Kidney epithelial cell (primary cell): ENCODE data around the gene APLP2. TPM values are rescaled to one million over a fixed set of nuclear protein-coding genes. Genes with fewer than 3 reads are reported as not detected.

Source experiments
- DNase-seq: peaks from one replicate; pipeline ENCODE4 v3.0.0-alpha.2; 2010; ENCODE audit warnings: low read depth
- H3K27me3 ChIP-seq: 2 replicates; pipeline ENCODE4 v1.6.0; 2011; ENCODE audit warnings: low read length; ENCODE audit not compliant: control insufficient read depth, insufficient read depth
- H3K36me3 ChIP-seq: 2 replicates; pipeline ENCODE4 v1.5.1; 2011; ENCODE audit warnings: low read length; ENCODE audit not compliant: control insufficient read depth, insufficient read depth
- H3K4me3 ChIP-seq: 2 replicates; pipeline ENCODE4 v1.5.1; 2011; ENCODE audit warnings: low read depth, mild to moderate bottlenecking, control low read depth, low read length
- total RNA-seq: library from RNA; depleted of rRNA; stranded (reverse); fragments of >200 nt; gene quantifications from 2 replicates; pipeline ENCODE4 v1.2.3, GENCODE V29; 2015
- TF ChIP-seq, protein P1 (sequence below): IDR thresholded peaks from 2 replicates; pipeline ENCODE4 v1.5.1; 2011; ENCODE audit warnings: mild to moderate bottlenecking, moderate library complexity, low read length, control low read depth, inconsistent platforms; ENCODE audit not compliant: insufficient read depth, poor library complexity, severe bottlenecking

The APLP2 gene
- total RNA-seq, 1 donor from 2014 or later, result 586 TPM

DNA sequence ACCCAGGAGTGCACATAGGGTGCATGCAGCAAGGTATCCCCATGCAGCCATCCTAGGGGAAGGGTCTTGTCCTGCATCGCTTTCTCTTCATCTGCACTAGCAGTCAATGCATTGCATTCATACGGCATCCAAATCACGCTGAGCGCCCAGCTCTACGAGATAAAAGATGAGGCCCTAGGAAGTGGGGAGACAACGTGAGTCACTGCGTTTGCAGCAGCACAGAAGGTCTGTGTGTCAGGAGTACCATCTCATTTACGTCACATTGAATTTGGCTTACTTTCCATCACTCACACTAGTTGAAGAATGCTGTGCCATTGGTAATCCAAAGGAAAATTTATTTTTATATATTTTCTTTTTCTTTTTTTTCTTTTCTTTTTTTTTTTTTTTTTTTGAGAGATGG, 87.4 kb downstream of the APLP2 start:
- no peak overlapping the region for H3K4me3 ChIP-seq
- TF ChIP-seq, protein P1, sequence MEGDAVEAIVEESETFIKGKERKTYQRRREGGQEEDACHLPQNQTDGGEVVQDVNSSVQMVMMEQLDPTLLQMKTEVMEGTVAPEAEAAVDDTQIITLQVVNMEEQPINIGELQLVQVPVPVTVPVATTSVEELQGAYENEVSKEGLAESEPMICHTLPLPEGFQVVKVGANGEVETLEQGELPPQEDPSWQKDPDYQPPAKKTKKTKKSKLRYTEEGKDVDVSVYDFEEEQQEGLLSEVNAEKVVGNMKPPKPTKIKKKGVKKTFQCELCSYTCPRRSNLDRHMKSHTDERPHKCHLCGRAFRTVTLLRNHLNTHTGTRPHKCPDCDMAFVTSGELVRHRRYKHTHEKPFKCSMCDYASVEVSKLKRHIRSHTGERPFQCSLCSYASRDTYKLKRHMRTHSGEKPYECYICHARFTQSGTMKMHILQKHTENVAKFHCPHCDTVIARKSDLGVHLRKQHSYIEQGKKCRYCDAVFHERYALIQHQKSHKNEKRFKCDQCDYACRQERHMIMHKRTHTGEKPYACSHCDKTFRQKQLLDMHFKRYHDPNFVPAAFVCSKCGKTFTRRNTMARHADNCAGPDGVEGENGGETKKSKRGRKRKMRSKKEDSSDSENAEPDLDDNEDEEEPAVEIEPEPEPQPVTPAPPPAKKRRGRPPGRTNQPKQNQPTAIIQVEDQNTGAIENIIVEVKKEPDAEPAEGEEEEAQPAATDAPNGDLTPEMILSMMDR, result no peak
- no peaks in the 10 kb centered on the region for H3K36me3 ChIP-seq
- DNase-seq, result no peak
- H3K27me3 ChIP-seq, result peaks cover 31% of the 10 kb centered on the region

DNA sequence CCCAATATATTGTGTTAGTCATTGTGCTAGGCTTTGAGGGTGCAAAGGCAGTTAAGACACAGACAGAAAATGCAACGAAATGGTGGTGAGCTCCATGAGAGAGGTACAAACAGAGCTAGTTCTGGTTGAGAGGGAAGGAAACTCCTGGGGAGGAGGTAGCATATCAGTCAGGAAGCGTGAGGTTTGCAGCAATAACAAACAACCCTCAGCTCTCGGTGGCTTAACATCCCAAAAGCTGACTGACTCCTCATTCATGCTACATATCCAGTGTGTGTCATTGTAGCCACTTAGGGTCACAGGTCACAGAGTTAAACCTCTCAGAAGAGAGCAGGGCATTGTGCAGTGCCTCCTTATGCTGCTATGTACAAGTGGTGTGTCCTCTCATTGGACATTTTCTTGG, 88.1 kb downstream of the APLP2 start:
- TF ChIP-seq, protein P1, result no peak
- Histone ChIP-seq H3K27me3 (peaks cover 31% of the 10 kb centered on the region), H3K4me3 (no peak overlapping the region), H3K36me3 (no peaks in the 10 kb centered on the region)
- no peak for DNase-seq

DNA sequence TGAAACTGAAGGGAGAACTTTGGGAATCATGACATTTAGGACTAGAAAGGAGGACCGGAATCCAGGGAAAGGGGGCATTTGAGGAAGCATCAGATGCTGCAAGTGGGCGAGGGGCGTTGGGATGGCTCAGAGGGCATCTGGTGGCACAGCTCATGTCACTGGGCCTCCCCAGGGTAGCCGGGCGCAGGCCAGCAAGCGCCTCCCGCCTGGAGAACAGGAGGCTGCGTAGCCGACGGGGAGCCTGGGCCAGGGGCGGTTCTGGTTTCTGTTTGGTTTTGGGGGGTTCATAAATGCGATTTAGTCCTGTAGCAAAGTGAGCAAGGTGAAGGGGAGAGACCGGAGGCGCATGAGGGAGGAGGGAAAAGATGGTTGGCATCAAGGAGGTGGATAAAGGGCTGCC, 89.4 kb downstream of the APLP2 start:
- Histone ChIP-seq H3K27me3 (peaks cover 31% of the 10 kb centered on the region), H3K4me3 (no peak overlapping the region), H3K36me3 (no peaks in the 10 kb centered on the region)
- DNase-seq, result no peak
- TF ChIP-seq, protein P1, result no peak

DNA sequence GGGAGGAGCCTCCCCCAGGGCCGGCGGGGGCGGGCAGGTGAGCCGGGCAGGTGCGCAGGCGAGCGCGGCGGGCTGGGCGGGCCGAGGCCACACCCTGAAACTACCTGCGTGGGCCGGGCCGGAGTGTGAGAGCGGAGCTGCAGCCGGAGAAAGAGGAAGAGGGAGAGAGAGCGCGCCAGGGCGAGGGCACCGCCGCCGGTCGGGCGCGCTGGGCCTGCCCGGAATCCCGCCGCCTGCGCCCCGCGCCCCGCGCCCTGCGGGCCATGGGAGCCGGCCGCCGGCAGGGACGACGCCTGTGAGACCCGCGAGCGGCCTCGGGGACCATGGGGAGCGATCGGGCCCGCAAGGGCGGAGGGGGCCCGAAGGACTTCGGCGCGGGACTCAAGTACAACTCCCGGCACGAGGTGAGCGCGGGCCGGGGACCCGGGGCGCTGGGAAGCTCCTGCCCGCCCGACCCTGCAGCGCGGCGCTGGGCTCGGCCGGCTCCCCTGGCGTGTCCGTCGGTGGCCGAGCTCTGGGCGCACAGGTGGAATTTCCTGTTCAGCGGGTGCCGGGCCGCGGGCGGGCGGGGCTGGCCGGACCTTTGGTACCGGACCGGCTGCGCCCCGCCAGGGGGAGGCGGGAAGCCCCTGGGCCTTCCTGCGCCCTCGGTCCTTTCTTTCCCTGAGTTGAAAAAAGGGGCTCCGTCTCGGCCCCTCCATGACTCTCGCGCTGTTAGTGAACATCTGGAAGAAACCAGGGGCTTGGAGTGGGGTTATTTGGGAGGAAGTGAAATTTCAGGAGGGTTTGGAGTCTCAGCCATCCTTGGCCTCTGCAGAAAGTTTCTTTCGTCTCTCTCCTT, 90.2 kb downstream of the APLP2 start, which contains the start of gene ST14:
ST14 (plus strand) TSS at position 126 of the 841 bp plus-strand sequence; CDS start at position 324, 198 bp downstream.
- peak within 1 kb of the TSS; percentile 41 for H3K4me3 ChIP-seq
- H3K27me3 ChIP-seq, result peaks cover 31% of the 10 kb centered on the region
- TF ChIP-seq, protein P1, result no peak
- no peaks in the 10 kb centered on the region for H3K36me3 ChIP-seq
- no peak for DNase-seq

DNA sequence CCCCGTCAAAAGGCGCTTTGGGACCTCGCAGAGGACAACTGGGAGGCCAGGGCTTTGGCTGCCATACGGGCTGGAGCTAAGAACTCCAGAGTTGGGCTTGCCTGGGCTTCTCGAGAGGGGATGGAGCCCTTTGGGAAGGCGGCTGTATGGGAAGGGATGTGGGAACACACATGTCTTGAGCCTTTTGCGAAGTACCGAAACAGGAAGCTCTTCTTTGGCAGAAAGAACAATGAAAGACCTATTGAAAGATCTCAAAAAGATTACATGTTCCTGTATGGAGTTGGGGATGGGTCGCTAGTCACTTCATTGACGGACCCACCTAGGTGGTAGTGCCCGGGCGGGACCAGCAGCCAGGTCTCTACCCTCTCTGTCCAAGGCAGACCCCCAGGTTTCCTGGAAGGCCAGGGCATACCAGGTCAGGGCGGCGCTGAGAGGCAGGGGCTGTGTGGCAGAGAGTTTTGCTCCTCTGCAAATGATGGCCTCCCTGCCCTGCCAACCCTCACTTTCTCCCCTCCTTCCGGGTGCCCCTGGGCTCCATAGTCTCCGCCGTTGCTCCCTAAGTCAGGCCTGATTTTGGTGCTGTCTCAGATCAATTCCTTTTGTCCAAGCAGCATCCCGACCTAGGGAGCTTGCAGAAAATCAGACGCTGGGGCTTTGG, 90.9 kb downstream of the APLP2 start:
- peak overlapping the region; percentile 41 for H3K4me3 ChIP-seq
- H3K36me3 ChIP-seq, result no peaks in the 10 kb centered on the region
- DNase-seq, result no peak

More for the DNA sequence above, 90.9 kb downstream of the APLP2 start:
- TF ChIP-seq, protein P1, result no peak
- H3K27me3 ChIP-seq, result peaks cover 31% of the 10 kb centered on the region
